Liver (tissue), 3 donors: ENCODE measurements around the gene ACE2.

Experiments used
- ATF3 ChIP-seq: IDR thresholded peaks from 2 replicates; pipeline ENCODE4 v1.6.1; 2016; ENCODE audit warnings: antibody characterized with exemption
- CTCF ChIP-seq: fragments of 150-350 bp; IDR thresholded peaks from 2 replicates; pipeline ENCODE4 v1.5.1; 2017; ENCODE audit warnings: improper control_type of control experiment, low read depth, low read length; ENCODE audit not compliant: missing input control
- RAD21 ChIP-seq, 2 donors: IDR thresholded peaks; 2 replicates each; pipeline ENCODE4 v1.6.1; 2016; ENCODE audit warnings: antibody characterized with exemption in 2 of 2, mild to moderate bottlenecking in 2 of 2
- REST ChIP-seq: IDR thresholded peaks from 2 replicates; pipeline ENCODE4 v1.6.1; 2016; ENCODE audit warnings: antibody characterized with exemption, mild to moderate bottlenecking
- donor health status: healthy.
- donor health status: healthy.

GRCh38 chrX:15606136-15606535 is 5.4 kb upstream of the ACE2 start:
- no peak for TF ChIP-seq CTCF
- no peak for TF ChIP-seq RAD21 (IDR thresholded peaks at IDR 0.05)
- no peak for TF ChIP-seq REST
- no peak for TF ChIP-seq ATF3
